Measurements from ENCODE around the gene ZNF580.

DNA sequence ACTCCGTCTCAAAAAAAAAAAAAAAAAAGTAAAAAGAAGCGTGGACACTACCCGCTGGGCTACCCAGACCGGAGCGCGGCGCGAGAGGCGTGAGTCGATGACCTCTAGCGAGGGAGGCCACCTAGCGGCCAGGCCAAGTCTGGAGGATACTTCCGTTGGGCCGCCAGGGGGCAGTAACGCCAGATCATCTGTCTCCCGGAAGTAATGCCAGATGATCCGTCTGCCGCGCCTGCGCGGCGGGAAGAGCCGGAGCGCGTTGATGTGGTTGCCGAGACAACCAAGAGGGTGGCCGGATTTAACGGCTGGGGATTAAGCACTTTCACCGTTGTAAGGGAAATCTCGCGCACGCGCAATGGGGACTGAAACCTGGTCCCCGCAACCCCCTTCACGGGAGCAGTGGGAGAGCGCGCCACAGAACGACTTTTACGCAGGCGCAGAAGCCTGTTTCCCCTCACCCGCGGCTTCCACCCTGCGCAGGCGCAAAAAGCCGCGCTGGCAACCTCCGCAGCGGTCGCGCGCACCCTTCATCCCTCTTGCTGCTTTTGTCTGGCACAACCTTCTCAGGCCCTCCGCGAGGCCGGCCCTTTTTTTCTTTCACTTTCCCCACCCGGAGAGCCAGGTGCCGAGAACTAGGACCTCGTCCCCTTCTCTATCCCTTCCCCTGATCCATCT lies 13.0 kb downstream of the ZNF580 start:
- TF ChIP-seq GATA3 (IDR thresholded peaks at IDR 0.05; ENCODE audit: low read depth, low read length) (no peak), GATA2 (IDR thresholded peaks at IDR 0.05; ENCODE audit: low read depth, low read length) (no peak)
